ENCODE results near the gene EMD.

- TF ChIP-seq CTCF (conservative IDR thresholded peaks at IDR 0.05 in 1 of 2, IDR thresholded peaks at IDR 0.05 in 1 of 2; ENCODE audit: extremely low read depth in 1 of 2, insufficient read depth in 1 of 2, low read depth in 1 of 2, low read length in 2 of 2) (no peak), EZH2 (IDR thresholded peaks at IDR 0.05; ENCODE audit: borderline replicate concordance, low read length) (no peak)
Observed at GRCh38 chrX:154368630-154369448, 10.3 kb upstream of the EMD start.
